Smooth muscle cell (in vitro differentiated cells): Measurements from ENCODE around the gene CCL11. TPM values are rescaled to one million over a fixed set of nuclear protein-coding genes. Genes with fewer than 3 reads are reported as not detected.
A peak's percentile ranks its signal among the peaks of the same experiment; 100 is the strongest.

Experiments used
- DNase-seq: peaks from one replicate; lab custom pipeline; 2025; ENCODE audit not compliant: unreplicated experiment; lab: John Stamatoyannopoulos, UW
- H2AFZ ChIP-seq: fragments of 200-600 bp; sonication (generic); 2 replicates; pipeline ENCODE4 v1.6.0; 2016; ENCODE audit warnings: antibody characterized with exemption, low read depth, mild to moderate bottlenecking
- H3F3A ChIP-seq: fragments of 200-600 bp; sonication (generic); 2 replicates; pipeline ENCODE4 v1.6.0; 2017; ENCODE audit warnings: antibody characterized with exemption, low read depth
- H3K27ac ChIP-seq: fragments of 200-600 bp; sonication (generic); 2 replicates; pipeline ENCODE4 v1.5.1; 2016; ENCODE audit warnings: low read depth, mild to moderate bottlenecking
- H3K27me3 ChIP-seq: fragments of 200-600 bp; sonication (generic); 2 replicates; pipeline ENCODE4 v1.6.1; 2016; ENCODE audit warnings: low read depth, mild to moderate bottlenecking
- H3K36me3 ChIP-seq: fragments of 200-600 bp; sonication (generic); 2 replicates; pipeline ENCODE4 v1.5.1; 2016; ENCODE audit warnings: low read depth
- H3K4me1 ChIP-seq: fragments of 200-600 bp; sonication (generic); 2 replicates; pipeline ENCODE4 v1.5.1; 2016; ENCODE audit warnings: low read depth
- H3K4me2 ChIP-seq: fragments of 200-600 bp; sonication (generic); 2 replicates; pipeline ENCODE4 v1.6.0; 2016; ENCODE audit warnings: mild to moderate bottlenecking
- H3K4me3 ChIP-seq: fragments of 200-600 bp; sonication (generic); 2 replicates; pipeline ENCODE4 v1.5.1; 2016; ENCODE audit warnings: mild to moderate bottlenecking
- H3K79me2 ChIP-seq: fragments of 200-600 bp; sonication (generic); 2 replicates; pipeline ENCODE4 v1.6.0; 2016; ENCODE audit warnings: low read depth, mild to moderate bottlenecking
- H3K9ac ChIP-seq: fragments of 200-600 bp; sonication (generic); 2 replicates; pipeline ENCODE4 v1.6.0; 2016; ENCODE audit warnings: low read depth
- H3K9me3 ChIP-seq: fragments of 200-600 bp; sonication (generic); replicated peaks from 2 replicates; pipeline ENCODE4 v1.5.1; 2016; ENCODE audit warnings: low read depth
- H4K20me1 ChIP-seq: fragments of 200-600 bp; sonication (generic); 2 replicates; pipeline ENCODE4 v1.6.0; 2016; ENCODE audit warnings: low read depth
- WGBS: methylation state at CpG from one replicate; pipeline ENCODE4 v1.1.7; 2016; ENCODE audit warnings: low lambda C conversion rate; 5-methylcytosine and 5-hydroxymethylcytosine counted together
- polyA plus RNA-seq: library from polyadenylated mRNA; unstranded; fragments of >200 nt; fragmentation: Nextera tagmentation; extraction: Ambion mirVana; gene quantifications from 2 replicates; pipeline ENCODE4 v1.2.1, GENCODE V29; 2016
- total RNA-seq: library from RNA; depleted of rRNA; stranded (reverse); fragments of >200 nt; gene quantifications from 2 replicates; pipeline ENCODE4 v1.2.3, GENCODE V29; 2014
- TF ChIP-seq, protein P1 (sequence below): fragments of 200-600 bp; sonication (generic); IDR thresholded peaks from 2 replicates; pipeline ENCODE4 v1.5.1; 2017; ENCODE audit warnings: borderline replicate concordance, mild to moderate bottlenecking, antibody characterized with exemption; ENCODE audit not compliant: insufficient read depth, poor library complexity, severe bottlenecking

The CCL11 gene
- total and polyA plus RNA-seq, 2 experiments from 2014 or later, result not detected

DNA sequence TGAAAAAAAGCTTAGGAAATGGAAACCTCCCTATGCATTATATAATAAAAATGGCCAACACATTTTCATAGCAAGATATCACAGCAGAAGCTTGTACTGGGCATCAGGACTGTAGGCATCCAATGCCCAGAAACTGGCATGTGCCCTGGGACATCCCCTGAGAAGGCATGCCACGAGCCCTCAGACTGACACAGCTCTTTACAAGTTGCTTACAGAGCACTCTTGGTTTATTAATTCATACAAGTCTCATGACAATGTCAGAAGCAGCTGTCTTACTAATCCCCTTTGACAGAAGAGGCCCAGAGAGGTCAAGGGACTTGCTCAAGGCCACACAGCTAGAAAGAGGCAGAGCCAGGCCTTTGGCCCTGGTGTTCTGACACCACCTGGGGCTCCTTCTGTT is 36.1 kb upstream of the CCL11 start:
- peaks cover 18% of the 10 kb centered on the region for H3F3A ChIP-seq
- H2AFZ ChIP-seq, result no peak overlapping the region
- peak overlapping the region; percentile 60 for H3K27ac ChIP-seq
- H4K20me1 ChIP-seq, result no peaks in the 10 kb centered on the region
- no peak for DNase-seq
- H3K4me2 ChIP-seq, result no peak overlapping the region
- H3K9me3 ChIP-seq, result no peaks in the 10 kb centered on the region
- TF ChIP-seq, protein P1, sequence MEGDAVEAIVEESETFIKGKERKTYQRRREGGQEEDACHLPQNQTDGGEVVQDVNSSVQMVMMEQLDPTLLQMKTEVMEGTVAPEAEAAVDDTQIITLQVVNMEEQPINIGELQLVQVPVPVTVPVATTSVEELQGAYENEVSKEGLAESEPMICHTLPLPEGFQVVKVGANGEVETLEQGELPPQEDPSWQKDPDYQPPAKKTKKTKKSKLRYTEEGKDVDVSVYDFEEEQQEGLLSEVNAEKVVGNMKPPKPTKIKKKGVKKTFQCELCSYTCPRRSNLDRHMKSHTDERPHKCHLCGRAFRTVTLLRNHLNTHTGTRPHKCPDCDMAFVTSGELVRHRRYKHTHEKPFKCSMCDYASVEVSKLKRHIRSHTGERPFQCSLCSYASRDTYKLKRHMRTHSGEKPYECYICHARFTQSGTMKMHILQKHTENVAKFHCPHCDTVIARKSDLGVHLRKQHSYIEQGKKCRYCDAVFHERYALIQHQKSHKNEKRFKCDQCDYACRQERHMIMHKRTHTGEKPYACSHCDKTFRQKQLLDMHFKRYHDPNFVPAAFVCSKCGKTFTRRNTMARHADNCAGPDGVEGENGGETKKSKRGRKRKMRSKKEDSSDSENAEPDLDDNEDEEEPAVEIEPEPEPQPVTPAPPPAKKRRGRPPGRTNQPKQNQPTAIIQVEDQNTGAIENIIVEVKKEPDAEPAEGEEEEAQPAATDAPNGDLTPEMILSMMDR, result no peak
- no peaks in the 10 kb centered on the region for H3K27me3 ChIP-seq
- H3K79me2 ChIP-seq, result no peaks in the 10 kb centered on the region
- no peaks in the 10 kb centered on the region for H3K36me3 ChIP-seq
- H3K4me1 ChIP-seq, result peaks cover 11% of the 10 kb centered on the region
- 69% methylated on average over 1 of the region's 1 CpG for WGBS
- H3K9ac ChIP-seq, result no peak overlapping the region
- H3K4me3 ChIP-seq, result no peak overlapping the region

DNA sequence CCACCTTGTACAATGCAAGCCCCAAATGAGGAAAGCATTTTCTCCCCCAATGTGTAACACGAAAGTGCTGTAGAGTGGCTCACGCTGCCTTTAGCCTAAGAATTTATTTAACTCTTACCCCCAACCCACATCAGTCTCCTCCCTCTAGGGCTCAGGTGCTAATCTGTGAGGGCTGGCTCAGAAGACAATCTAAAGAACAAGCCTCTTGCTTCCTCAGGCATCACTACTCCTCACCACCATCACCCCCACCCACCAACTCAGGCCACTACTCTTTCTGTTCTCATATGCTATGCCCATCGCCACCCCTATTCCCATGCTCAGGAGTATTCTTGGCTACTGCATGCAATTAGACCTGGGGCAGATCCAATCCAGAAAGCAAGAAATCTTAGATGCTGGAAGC is 34.4 kb upstream of the CCL11 start:
- 94% methylated on average over 3 of the region's 3 CpGs for WGBS
- H3F3A ChIP-seq, result peaks cover 18% of the 10 kb centered on the region
- H3K9me3 ChIP-seq, result no peaks in the 10 kb centered on the region
- H4K20me1 ChIP-seq, result no peaks in the 10 kb centered on the region
- peaks cover 24% of the 10 kb centered on the region for H3K4me1 ChIP-seq
- H3K27me3 ChIP-seq, result no peaks in the 10 kb centered on the region
- H3K79me2 ChIP-seq, result no peaks in the 10 kb centered on the region
- H3K9ac ChIP-seq, result no peak overlapping the region
- H3K27ac ChIP-seq, result no peak overlapping the region
- H3K36me3 ChIP-seq, result no peaks in the 10 kb centered on the region
- H3K4me2 ChIP-seq, result no peak overlapping the region
- TF ChIP-seq, protein P1, result no peak
- H2AFZ ChIP-seq, result no peak overlapping the region
- no peak for DNase-seq
- no peak overlapping the region for H3K4me3 ChIP-seq

DNA sequence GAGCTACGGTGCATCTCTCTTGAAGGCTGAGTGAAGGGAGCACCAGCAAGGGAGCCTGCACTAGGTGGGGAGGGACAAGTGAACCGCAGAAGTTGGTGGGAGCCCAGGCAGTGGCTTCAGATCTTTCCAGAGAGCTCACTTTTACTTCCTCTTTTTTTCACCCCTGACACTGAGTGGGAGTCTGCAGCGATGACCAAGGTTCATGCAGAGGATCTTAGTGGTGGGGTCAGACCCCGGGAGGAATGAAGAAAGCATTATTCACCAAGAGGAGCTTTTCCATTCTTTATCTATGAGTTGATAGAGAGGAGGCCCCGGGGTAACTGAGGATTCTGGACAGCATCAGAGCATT is 33.5 kb upstream of the CCL11 start:
- TF ChIP-seq, protein P1, result no peak
- H3K9ac ChIP-seq, result peak overlapping the region; percentile 73
- peak overlapping the region; percentile 95 for H3K27ac ChIP-seq
- H3K4me3 ChIP-seq, result no peak overlapping the region
- no peak for DNase-seq
- 24% methylated on average over 5 of the region's 5 CpGs for WGBS
- H3K27me3 ChIP-seq, result no peaks in the 10 kb centered on the region
- no peaks in the 10 kb centered on the region for H3K36me3 ChIP-seq
- H2AFZ ChIP-seq, result no peak overlapping the region
- H3K4me2 ChIP-seq, result peak overlapping the region; percentile 75
- H4K20me1 ChIP-seq, result no peaks in the 10 kb centered on the region
- H3K9me3 ChIP-seq, result no peaks in the 10 kb centered on the region
- H3K4me1 ChIP-seq, result peaks cover 24% of the 10 kb centered on the region
- H3K79me2 ChIP-seq, result no peaks in the 10 kb centered on the region
- peaks cover 18% of the 10 kb centered on the region for H3F3A ChIP-seq

DNA sequence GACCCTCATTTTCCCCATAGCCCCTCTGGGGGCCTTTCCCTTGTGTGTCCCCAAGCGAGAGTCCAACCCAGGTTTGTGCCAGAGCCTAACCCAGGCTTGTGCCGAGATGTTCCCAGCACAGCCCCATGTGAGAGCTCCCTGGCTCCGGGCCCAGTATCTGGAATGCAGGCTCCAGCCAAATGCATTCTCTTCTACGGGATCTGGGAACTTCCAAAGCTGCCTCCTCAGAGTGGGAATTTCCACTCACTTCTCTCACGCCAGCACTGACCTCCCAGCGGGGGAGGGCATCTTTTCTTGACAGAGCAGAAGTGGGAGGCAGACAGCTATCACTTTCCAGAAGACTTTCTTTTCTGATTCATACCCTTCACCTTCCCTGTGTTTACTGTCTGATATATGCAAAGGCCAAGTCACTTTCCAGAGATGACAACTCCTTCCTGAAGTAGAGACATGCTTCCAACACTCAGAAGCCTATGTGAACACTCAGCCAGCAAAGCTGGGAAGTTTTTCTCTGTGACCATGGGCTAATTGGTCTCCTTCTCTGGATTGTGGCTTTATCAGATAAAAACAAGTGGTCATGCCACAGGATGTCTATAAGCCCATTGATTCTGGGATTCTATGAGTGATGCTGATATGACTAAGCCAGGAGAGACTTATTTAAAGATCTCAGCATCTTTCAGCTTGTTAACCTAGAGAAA is 33.0 kb upstream of the CCL11 start:
- no peaks in the 10 kb centered on the region for H4K20me1 ChIP-seq
- peak overlapping the region; percentile 95 for H3K27ac ChIP-seq
- H3K4me1 ChIP-seq, result peaks cover 24% of the 10 kb centered on the region
- H3K9ac ChIP-seq, result peak overlapping the region; percentile 73
- TF ChIP-seq, protein P1, result no peak
- WGBS, result 9% methylated on average over 6 of the region's 6 CpGs
- H3K4me2 ChIP-seq, result peak overlapping the region; percentile 75
- H3K4me3 ChIP-seq, result no peak overlapping the region
- no peak overlapping the region for H2AFZ ChIP-seq
- no peaks in the 10 kb centered on the region for H3K79me2 ChIP-seq
- no peaks in the 10 kb centered on the region for H3K27me3 ChIP-seq
- H3K36me3 ChIP-seq, result no peaks in the 10 kb centered on the region
- DNase-seq, result peak; percentile 44
- no peaks in the 10 kb centered on the region for H3K9me3 ChIP-seq
- H3F3A ChIP-seq, result peaks cover 18% of the 10 kb centered on the region
